Endothelial cell of umbilical vein (primary cell): ENCODE data around the gene TRMO. TPM values are rescaled to one million over a fixed set of nuclear protein-coding genes. Genes with fewer than 3 reads are reported as not detected.

Experiments used
- BruUV-seq: library from RNA; stranded (reverse); fragments of 400-500 nt; replicated peaks from 2 replicates; lab custom pipeline; 2021; lab: Mats Ljungman, UMichigan
- CTCF ChIA-PET: fragments of 300-600, 350-600 bp; sonication (Branson Sonifier 250); formaldehyde crosslinking; loops from one replicate; lab custom pipeline; 2021; ENCODE audit warnings: antibody characterized with exemption, inconsistent platforms; lab: Charles Lee
- POLR2A ChIA-PET: fragments of 300-600, 350-600 bp; sonication (Branson Sonifier 250); formaldehyde crosslinking; loops from one replicate; lab custom pipeline; 2021; ENCODE audit warnings: antibody characterized with exemption, inconsistent platforms; lab: Charles Lee
- DNase-seq: peaks from one replicate; pipeline ENCODE4 v3.0.0-alpha.2; 2011; ENCODE audit warnings: low read depth, low spot score
- FAIRE-seq: peaks from 2 replicates; lab custom pipeline; 2011; peaks lifted over from hg19 to GRCh38; lab: Jason Lieb, UNC
- H2AFZ ChIP-seq: 2 replicates; pipeline ENCODE4 v1.6.0; 2012; ENCODE audit warnings: low read depth, low read length, control low read depth, inconsistent platforms
- H3K27ac ChIP-seq: 2 replicates; pipeline ENCODE4 v1.5.1; 2011; ENCODE audit warnings: low read depth, mild to moderate bottlenecking, control low read depth, low read length, moderate library complexity; ENCODE audit not compliant: insufficient read depth
- H3K27me3 ChIP-seq, 2 experiments: 2 replicates each; pipeline versions ENCODE4 v1.6.0 to v1.6.1; 2011; ENCODE audit warnings: low read length in 2 of 2, mixed read lengths in 1 of 2; ENCODE audit not compliant: control insufficient read depth in 2 of 2, insufficient read depth in 2 of 2
- H3K36me3 ChIP-seq, 2 experiments: 2 replicates in 1 of 2; 3 replicates in 1 of 2; pipeline ENCODE4 v1.5.1; 2011; ENCODE audit warnings: low read length in 2 of 2, mild to moderate bottlenecking in 1 of 2, moderate library complexity in 1 of 2; ENCODE audit not compliant: control insufficient read depth in 2 of 2, insufficient read depth in 2 of 2; ENCODE audit errors: extremely low read depth in 1 of 2
- H3K4me1 ChIP-seq: 3 replicates; pipeline ENCODE4 v1.5.1; 2011; ENCODE audit warnings: mild to moderate bottlenecking, low read length; ENCODE audit not compliant: control insufficient read depth, insufficient read depth; ENCODE audit errors: extremely low read depth
- H3K4me2 ChIP-seq: 2 replicates; pipeline ENCODE4 v1.6.1; 2011; ENCODE audit warnings: low read length, control low read depth, mixed read lengths; ENCODE audit not compliant: insufficient read depth
- H3K4me3 ChIP-seq, 3 experiments: fragments of 200-600 bp in 1 of 3; sonication (generic), shearing (Covaris generic) in 1 of 3; replicated peaks in 1 of 3; 2 replicates each; pipeline ENCODE4 v1.5.1; 2011 to 2016; ENCODE audit warnings: control low read depth in 3 of 3, low read length in 3 of 3, mild to moderate bottlenecking in 2 of 3, inconsistent platforms in 1 of 3, low read depth in 1 of 3, moderate library complexity in 1 of 3; ENCODE audit not compliant: insufficient read depth in 1 of 3
- H3K79me2 ChIP-seq: 2 replicates; pipeline ENCODE4 v1.6.0; 2012; ENCODE audit warnings: low read length, inconsistent platforms; ENCODE audit not compliant: control insufficient read depth, insufficient read depth
- H3K9ac ChIP-seq: replicated peaks from 2 replicates; pipeline ENCODE3; 2011; ENCODE audit warnings: low read length, control low read depth; ENCODE audit not compliant: insufficient read depth; ENCODE audit errors: extremely low read depth
- H3K9me1 ChIP-seq: replicated peaks from 3 replicates; pipeline ENCODE4 v1.6.0; 2011; ENCODE audit warnings: mild to moderate bottlenecking, low read length; ENCODE audit not compliant: control insufficient read depth, insufficient read depth; ENCODE audit errors: extremely low read depth
- H3K9me3 ChIP-seq: replicated peaks from 2 replicates; pipeline ENCODE4 v1.5.1; 2012; ENCODE audit warnings: low read length, inconsistent platforms; ENCODE audit not compliant: control insufficient read depth, insufficient read depth
- H4K20me1 ChIP-seq: replicated peaks from 2 replicates; pipeline ENCODE3; 2011; ENCODE audit warnings: mild to moderate bottlenecking, low read length; ENCODE audit not compliant: control insufficient read depth, insufficient read depth; ENCODE audit errors: extremely low read depth
- EZH2 ChIP-seq: IDR thresholded peaks from 2 replicates; pipeline ENCODE4 v1.6.1; 2012; ENCODE audit warnings: borderline replicate concordance, low read depth, mild to moderate bottlenecking, moderate library complexity, low read length, inconsistent platforms; ENCODE audit not compliant: severe bottlenecking
- FOS ChIP-seq: IDR thresholded peaks from 2 replicates; pipeline ENCODE4 v1.6.1; 2011; ENCODE audit warnings: mild to moderate bottlenecking, low read length, moderate library complexity, borderline replicate concordance; ENCODE audit not compliant: insufficient read depth
- GATA2 ChIP-seq: IDR thresholded peaks from 2 replicates; pipeline ENCODE4 v1.7.0; 2011; ENCODE audit warnings: low read depth, mild to moderate bottlenecking, moderate library complexity, mixed read lengths, low read length; ENCODE audit not compliant: insufficient read length, insufficient read depth
- JUN ChIP-seq: IDR thresholded peaks from 2 replicates; pipeline ENCODE4 v1.6.1; 2011; ENCODE audit warnings: borderline replicate concordance, low read depth; ENCODE audit not compliant: insufficient read length, insufficient read depth
- MAX ChIP-seq: IDR thresholded peaks from 2 replicates; pipeline ENCODE4 v1.6.1; 2011; ENCODE audit not compliant: insufficient read depth, insufficient read length
- MYC ChIP-seq: IDR thresholded peaks from one replicate; pipeline ENCODE4 v1.6.1; 2011; ENCODE audit warnings: mild to moderate bottlenecking, low read depth, low read length
- POLR2A ChIP-seq: IDR thresholded peaks from 2 replicates; pipeline ENCODE4 v1.6.1; 2012; ENCODE audit warnings: low read depth, mild to moderate bottlenecking, control low read depth, low read length
- POLR2AphosphoS5 ChIP-seq: IDR thresholded peaks from 2 replicates; pipeline ENCODE4 v1.6.1; 2012; ENCODE audit warnings: low read depth, mild to moderate bottlenecking, control low read depth, low read length, moderate library complexity; ENCODE audit not compliant: insufficient read depth
- dilution Hi-C: fragments of 300-500 bp; cut with MboI; formaldehyde crosslinking; loops from one replicate; pipeline ENCODE4 v1.15.0; 2019; ENCODE audit warnings: low sequenced_read_pairs; ENCODE audit not compliant: extremely low pct_ligation_motif_present
- intact Hi-C: fragments of 100-400 bp; cut with micrococcal nuclease; formaldehyde crosslinking; loops from one replicate; pipeline ENCODE4 v1.10.0; 2022
- polyA plus RNA-seq, 4 experiments: library from polyadenylated mRNA; depleted of rRNA in 3 of 4; stranded (reverse) in 3 of 4; unstranded in 1 of 4; fragments of >200 nt; gene quantifications; 2 replicates each; pipeline versions ENCODE4 v1.2.1 to v1.2.3, GENCODE V29; 2011 to 2012; ENCODE audit warnings: missing spikeins in 1 of 4
- total RNA-seq: library from RNA; stranded (reverse); gene quantifications from 2 replicates; pipeline ENCODE4 v1.2.3, GENCODE V29; 2021
- TF ChIP-seq, protein P1 (sequence below), 2 donors: IDR thresholded peaks; 1 replicate in 1 of 2; 2 replicates in 1 of 2; pipeline ENCODE4 v1.5.1; 2011; ENCODE audit warnings: low read length in 2 of 2, mild to moderate bottlenecking in 2 of 2, moderate library complexity in 2 of 2, control low read depth in 1 of 2, inconsistent platforms in 1 of 2, low read depth in 1 of 2; ENCODE audit not compliant: insufficient read depth in 1 of 2; ENCODE audit errors: extremely low read depth in 1 of 2

TRMO gene
- total and polyA plus RNA-seq, 2 donors (not counting 3 experiments of a cell fraction or from before 2014, with no cell fraction given): 10.1 to 11.9 TPM

- POLR2A ChIA-PET: no interaction called here
- BruUV-seq: no TSS peak
- H2AFZ ChIP-seq: no peak overlapping the region
- H3K36me3 ChIP-seq: peaks cover 0 to 3% of the 10 kb centered on the region in 2 experiments
- no peaks in the 10 kb centered on the region for H4K20me1 ChIP-seq
- H3K4me2 ChIP-seq: no peak overlapping the region
- no peak for DNase-seq
- no peak overlapping the region for H3K27ac ChIP-seq
- H3K4me3 ChIP-seq: no peak overlapping the region
- no peaks in the 10 kb centered on the region for H3K9me1 ChIP-seq
- H3K9me3 ChIP-seq: no peaks in the 10 kb centered on the region
- intact Hi-C loops (no loop called here), dilution Hi-C loops (no loop called here)
- H3K9ac ChIP-seq: no peak overlapping the region
- H3K79me2 ChIP-seq: no peaks in the 10 kb centered on the region
- H3K27me3 ChIP-seq: no peaks in the 10 kb centered on the region
- H3K4me1 ChIP-seq: peaks cover 7% of the 10 kb centered on the region
- CTCF ChIA-PET: interaction anchor here (0.6 to 3.3 kb wide), 4 partner anchors 7 to 17 kb away, joined by 3 to 24 read pairs (median 4); partner anchors contain the start of gene TRMO
- no peak for TF ChIP-seq MAX
- no peak for TF ChIP-seq EZH2
- TF ChIP-seq, protein P1, sequence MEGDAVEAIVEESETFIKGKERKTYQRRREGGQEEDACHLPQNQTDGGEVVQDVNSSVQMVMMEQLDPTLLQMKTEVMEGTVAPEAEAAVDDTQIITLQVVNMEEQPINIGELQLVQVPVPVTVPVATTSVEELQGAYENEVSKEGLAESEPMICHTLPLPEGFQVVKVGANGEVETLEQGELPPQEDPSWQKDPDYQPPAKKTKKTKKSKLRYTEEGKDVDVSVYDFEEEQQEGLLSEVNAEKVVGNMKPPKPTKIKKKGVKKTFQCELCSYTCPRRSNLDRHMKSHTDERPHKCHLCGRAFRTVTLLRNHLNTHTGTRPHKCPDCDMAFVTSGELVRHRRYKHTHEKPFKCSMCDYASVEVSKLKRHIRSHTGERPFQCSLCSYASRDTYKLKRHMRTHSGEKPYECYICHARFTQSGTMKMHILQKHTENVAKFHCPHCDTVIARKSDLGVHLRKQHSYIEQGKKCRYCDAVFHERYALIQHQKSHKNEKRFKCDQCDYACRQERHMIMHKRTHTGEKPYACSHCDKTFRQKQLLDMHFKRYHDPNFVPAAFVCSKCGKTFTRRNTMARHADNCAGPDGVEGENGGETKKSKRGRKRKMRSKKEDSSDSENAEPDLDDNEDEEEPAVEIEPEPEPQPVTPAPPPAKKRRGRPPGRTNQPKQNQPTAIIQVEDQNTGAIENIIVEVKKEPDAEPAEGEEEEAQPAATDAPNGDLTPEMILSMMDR (IDR thresholded peaks at IDR 0.05; ENCODE audit: extremely low read depth in 1 of 2, insufficient read depth in 1 of 2, low read depth in 1 of 2, low read length in 2 of 2): no peak
- no peak for TF ChIP-seq JUN
- no peak for TF ChIP-seq FOS
- TF ChIP-seq POLR2A: no peak
- TF ChIP-seq POLR2AphosphoS5: no peak
- TF ChIP-seq GATA2: no peak
- TF ChIP-seq MYC: no peak
- FAIRE-seq: no peak
Observed at GRCh38 chr9:97905228-97905627, 17.1 kb downstream of the TRMO start.
